SK-N-SH treated with all-trans-retinoic acid at 6 μM for 48 hours (cell line): ENCODE data around the gene NANOS3.
"Not testable (repeated sequence)": the region's sequence is repeated elsewhere in the genome, so short reads cannot be mapped to it uniquely, and the experiment has no call there.

ENCODE experiments used
- CREB5 ChIP-seq: fragments of 250-450 bp; sonication (Bioruptor Pico); IDR thresholded peaks from 2 replicates; pipeline ENCODE4 v1.5.1; 2020; ENCODE audit warnings: low read depth, mild to moderate bottlenecking, moderate library complexity
- GLIS3 ChIP-seq: fragments of 250-450 bp; sonication (Bioruptor Pico); IDR thresholded peaks from 2 replicates; pipeline ENCODE4 v1.5.0; 2020; ENCODE audit warnings: mild to moderate bottlenecking, moderate library complexity
- PATZ1 ChIP-seq: fragments of 250-450 bp; sonication (Bioruptor Pico); IDR thresholded peaks from 2 replicates; pipeline ENCODE4 v1.8.0; 2020; ENCODE audit warnings: mild to moderate bottlenecking, moderate library complexity, borderline replicate concordance
- TOX ChIP-seq: fragments of 250-450 bp; sonication (Bioruptor Pico); IDR thresholded peaks from 2 replicates; pipeline ENCODE4 v1.8.0; 2021; ENCODE audit warnings: mild to moderate bottlenecking, moderate library complexity, borderline replicate concordance
- ZFP3 ChIP-seq: fragments of 250-450 bp; sonication (Bioruptor Pico); IDR thresholded peaks from 2 replicates; pipeline ENCODE4 v1.5.0; 2020; ENCODE audit warnings: mild to moderate bottlenecking, moderate library complexity
- ZFP30 ChIP-seq: fragments of 450-650 bp; formaldehyde crosslinking; IDR thresholded peaks from 2 replicates; pipeline ENCODE4 v1.5.0; 2022; ENCODE audit warnings: mild to moderate bottlenecking, moderate library complexity

GRCh38 chr19:13922118-13922517 is 45.2 kb downstream of the NANOS3 start:
- not testable (repeated sequence) for TF ChIP-seq PATZ1, GLIS3, TOX, ZFP3, ZFP30, CREB5 (CRISPR knock-in tag)
